ENCODE data around the gene SPAG6.

The SPAG6 gene

GRCh38 chr10:22436526-22436892 is 91.2 kb downstream of the SPAG6 start:
- TF ChIP-seq CTCF (IDR thresholded peaks at IDR 0.05; ENCODE audit: borderline replicate concordance, insufficient read depth, low read depth, low read length): no peak
- peak overlapping the region; percentile 93 for H3K4me3 ChIP-seq (ENCODE audit: low read depth, low read length)

- 0 out of 2 replicates have a peak, but pooled peaks have one; percentile 22 for TF ChIP-seq CTCF (IDR thresholded peaks at IDR 0.05; ENCODE audit: borderline replicate concordance, insufficient read depth, low read depth, low read length)
- peak overlapping the region; percentile 93 for H3K4me3 ChIP-seq (ENCODE audit: low read depth, low read length)
Observed at GRCh38 chr10:22436893-22437619, 91.8 kb downstream of the SPAG6 start.

GRCh38 chr10:22437620-22438588 is 92.6 kb downstream of the SPAG6 start:
- peak overlapping the region; percentile 93 for H3K4me3 ChIP-seq (ENCODE audit: low read depth, low read length)
- no peak for TF ChIP-seq CTCF (IDR thresholded peaks at IDR 0.05; ENCODE audit: borderline replicate concordance, insufficient read depth, low read depth, low read length)

GRCh38 chr10:22438711-22439110 is 93.4 kb downstream of the SPAG6 start:
- TF ChIP-seq CTCF (IDR thresholded peaks at IDR 0.05; ENCODE audit: borderline replicate concordance, insufficient read depth, low read depth, low read length): no peak
- H3K4me3 ChIP-seq (ENCODE audit: low read depth, low read length): peak overlapping the region; percentile 12

GRCh38 chr10:22442063-22442462 is 96.8 kb downstream of the SPAG6 start:
- no peak for TF ChIP-seq CTCF (IDR thresholded peaks at IDR 0.05; ENCODE audit: borderline replicate concordance, insufficient read depth, low read depth, low read length)
- H3K4me3 ChIP-seq (ENCODE audit: low read depth, low read length): no peak overlapping the region

- no peak overlapping the region for H3K4me3 ChIP-seq (ENCODE audit: low read depth, low read length)
- TF ChIP-seq CTCF (IDR thresholded peaks at IDR 0.05; ENCODE audit: borderline replicate concordance, insufficient read depth, low read depth, low read length): no peak
Observed at GRCh38 chr10:22442468-22442867, 97.2 kb downstream of the SPAG6 start.
